ENCODE results near the gene GPR148. TPM values are rescaled to one million over a fixed set of nuclear protein-coding genes. Genes with fewer than 3 reads are reported as not detected.

GPR148 gene
- total and polyA plus RNA-seq, 2 experiments from 2014 or later = 0.16 TPM; not detected in 1

DNA sequence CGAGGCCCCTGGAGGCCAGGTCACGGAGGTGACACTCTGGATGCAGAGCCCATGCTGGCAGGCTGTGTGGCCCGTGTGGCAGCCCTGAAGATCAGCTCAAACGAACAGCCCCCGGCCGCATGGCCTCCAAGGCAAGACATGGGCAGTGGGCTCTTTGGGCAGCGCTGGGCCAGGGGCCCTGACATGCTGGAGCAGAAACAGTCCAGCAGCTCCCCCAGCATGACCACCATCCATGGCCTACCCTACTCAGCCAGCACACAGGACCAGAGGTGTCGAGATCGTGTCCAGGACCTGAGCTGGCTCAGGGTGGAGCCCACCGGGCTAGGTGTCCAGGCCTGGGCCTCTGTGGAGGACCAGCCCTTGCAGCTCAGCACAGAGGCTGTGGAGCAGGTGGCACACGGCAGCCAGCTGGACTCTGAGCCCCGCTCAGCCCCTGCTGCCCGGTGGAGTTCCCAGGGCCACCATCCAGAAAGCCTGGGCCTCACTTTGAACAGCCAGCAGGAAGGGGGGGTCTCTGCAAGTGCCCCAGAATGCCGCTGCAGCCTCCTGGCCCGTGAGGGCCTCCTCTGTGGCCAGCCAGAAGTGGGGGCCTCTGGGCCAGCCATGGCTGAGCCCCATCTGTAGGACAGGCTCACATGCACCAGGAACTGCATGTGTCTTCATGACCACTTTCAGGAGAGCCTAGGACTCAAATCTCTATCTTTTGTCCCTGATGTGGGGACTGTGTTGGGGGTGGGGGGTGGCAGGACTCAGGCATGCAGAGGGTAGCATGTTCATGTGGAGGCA is 35.4 kb downstream of the GPR148 start:
- TF ChIP-seq CREB1 (CRISPR knock-in tag; IDR thresholded peaks at IDR 0.05; ENCODE audit: low read depth) (no peak), EZH2phosphoT487 (IDR thresholded peaks at IDR 0.05; ENCODE audit: unreplicated experiment) (no peak), ZNF331 (CRISPR knock-in tag; IDR thresholded peaks at IDR 0.05; ENCODE audit: low read depth) (no peak), EZH2 (IDR thresholded peaks at IDR 0.05; ENCODE audit: low read depth, unreplicated experiment) (no peak), STAT1 (IDR thresholded peaks at IDR 0.05; ENCODE audit: unreplicated experiment) (no peak), ZNF114 (CRISPR knock-in tag; IDR thresholded peaks at IDR 0.05) (no peak), POLR2AphosphoS5 (IDR thresholded peaks at IDR 0.05; ENCODE audit: low read depth) (no peak), JUNB (IDR thresholded peaks at IDR 0.05; ENCODE audit: unreplicated experiment) (no peak), NANOG (IDR thresholded peaks at IDR 0.05; ENCODE audit: borderline replicate concordance) (no peak)
- TF ChIP-seq, protein P1, sequence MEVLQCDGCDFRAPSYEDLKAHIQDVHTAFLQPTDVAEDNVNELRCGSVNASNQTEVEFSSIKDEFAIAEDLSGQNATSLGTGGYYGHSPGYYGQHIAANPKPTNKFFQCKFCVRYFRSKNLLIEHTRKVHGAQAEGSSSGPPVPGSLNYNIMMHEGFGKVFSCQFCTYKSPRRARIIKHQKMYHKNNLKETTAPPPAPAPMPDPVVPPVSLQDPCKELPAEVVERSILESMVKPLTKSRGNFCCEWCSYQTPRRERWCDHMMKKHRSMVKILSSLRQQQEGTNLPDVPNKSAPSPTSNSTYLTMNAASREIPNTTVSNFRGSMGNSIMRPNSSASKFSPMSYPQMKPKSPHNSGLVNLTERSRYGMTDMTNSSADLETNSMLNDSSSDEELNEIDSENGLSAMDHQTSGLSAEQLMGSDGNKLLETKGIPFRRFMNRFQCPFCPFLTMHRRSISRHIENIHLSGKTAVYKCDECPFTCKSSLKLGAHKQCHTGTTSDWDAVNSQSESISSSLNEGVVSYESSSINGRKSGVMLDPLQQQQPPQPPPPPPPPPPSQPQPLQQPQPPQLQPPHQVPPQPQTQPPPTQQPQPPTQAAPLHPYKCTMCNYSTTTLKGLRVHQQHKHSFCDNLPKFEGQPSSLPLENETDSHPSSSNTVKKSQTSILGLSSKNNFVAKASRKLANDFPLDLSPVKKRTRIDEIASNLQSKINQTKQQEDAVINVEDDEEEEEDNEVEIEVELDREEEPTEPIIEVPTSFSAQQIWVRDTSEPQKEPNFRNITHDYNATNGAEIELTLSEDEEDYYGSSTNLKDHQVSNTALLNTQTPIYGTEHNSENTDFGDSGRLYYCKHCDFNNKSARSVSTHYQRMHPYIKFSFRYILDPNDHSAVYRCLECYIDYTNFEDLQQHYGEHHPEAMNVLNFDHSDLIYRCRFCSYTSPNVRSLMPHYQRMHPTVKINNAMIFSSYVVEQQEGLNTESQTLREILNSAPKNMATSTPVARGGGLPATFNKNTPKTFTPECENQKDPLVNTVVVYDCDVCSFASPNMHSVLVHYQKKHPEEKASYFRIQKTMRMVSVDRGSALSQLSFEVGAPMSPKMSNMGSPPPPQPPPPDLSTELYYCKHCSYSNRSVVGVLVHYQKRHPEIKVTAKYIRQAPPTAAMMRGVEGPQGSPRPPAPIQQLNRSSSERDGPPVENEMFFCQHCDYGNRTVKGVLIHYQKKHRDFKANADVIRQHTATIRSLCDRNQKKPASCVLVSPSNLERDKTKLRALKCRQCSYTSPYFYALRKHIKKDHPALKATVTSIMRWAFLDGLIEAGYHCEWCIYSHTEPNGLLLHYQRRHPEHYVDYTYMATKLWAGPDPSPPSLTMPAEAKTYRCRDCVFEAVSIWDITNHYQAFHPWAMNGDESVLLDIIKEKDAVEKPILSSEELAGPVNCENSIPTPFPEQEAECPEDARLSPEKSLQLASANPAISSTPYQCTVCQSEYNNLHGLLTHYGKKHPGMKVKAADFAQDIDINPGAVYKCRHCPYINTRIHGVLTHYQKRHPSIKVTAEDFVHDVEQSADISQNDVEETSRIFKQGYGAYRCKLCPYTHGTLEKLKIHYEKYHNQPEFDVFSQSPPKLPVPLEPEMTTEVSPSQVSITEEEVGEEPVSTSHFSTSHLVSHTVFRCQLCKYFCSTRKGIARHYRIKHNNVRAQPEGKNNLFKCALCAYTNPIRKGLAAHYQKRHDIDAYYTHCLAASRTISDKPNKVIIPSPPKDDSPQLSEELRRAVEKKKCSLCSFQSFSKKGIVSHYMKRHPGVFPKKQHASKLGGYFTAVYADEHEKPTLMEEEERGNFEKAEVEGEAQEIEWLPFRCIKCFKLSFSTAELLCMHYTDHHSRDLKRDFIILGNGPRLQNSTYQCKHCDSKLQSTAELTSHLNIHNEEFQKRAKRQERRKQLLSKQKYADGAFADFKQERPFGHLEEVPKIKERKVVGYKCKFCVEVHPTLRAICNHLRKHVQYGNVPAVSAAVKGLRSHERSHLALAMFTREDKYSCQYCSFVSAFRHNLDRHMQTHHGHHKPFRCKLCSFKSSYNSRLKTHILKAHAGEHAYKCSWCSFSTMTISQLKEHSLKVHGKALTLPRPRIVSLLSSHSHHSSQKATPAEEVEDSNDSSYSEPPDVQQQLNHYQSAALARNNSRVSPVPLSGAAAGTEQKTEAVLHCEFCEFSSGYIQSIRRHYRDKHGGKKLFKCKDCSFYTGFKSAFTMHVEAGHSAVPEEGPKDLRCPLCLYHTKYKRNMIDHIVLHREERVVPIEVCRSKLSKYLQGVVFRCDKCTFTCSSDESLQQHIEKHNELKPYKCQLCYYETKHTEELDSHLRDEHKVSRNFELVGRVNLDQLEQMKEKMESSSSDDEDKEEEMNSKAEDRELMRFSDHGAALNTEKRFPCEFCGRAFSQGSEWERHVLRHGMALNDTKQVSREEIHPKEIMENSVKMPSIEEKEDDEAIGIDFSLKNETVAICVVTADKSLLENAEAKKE (CRISPR knock-in tag; IDR thresholded peaks at IDR 0.05) = no peak
- TF ChIP-seq, protein P2, sequence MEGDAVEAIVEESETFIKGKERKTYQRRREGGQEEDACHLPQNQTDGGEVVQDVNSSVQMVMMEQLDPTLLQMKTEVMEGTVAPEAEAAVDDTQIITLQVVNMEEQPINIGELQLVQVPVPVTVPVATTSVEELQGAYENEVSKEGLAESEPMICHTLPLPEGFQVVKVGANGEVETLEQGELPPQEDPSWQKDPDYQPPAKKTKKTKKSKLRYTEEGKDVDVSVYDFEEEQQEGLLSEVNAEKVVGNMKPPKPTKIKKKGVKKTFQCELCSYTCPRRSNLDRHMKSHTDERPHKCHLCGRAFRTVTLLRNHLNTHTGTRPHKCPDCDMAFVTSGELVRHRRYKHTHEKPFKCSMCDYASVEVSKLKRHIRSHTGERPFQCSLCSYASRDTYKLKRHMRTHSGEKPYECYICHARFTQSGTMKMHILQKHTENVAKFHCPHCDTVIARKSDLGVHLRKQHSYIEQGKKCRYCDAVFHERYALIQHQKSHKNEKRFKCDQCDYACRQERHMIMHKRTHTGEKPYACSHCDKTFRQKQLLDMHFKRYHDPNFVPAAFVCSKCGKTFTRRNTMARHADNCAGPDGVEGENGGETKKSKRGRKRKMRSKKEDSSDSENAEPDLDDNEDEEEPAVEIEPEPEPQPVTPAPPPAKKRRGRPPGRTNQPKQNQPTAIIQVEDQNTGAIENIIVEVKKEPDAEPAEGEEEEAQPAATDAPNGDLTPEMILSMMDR (conservative IDR thresholded peaks at IDR 0.05; ENCODE audit: low read depth in 2 of 2) = no peak
- TF ChIP-seq, protein P3, sequence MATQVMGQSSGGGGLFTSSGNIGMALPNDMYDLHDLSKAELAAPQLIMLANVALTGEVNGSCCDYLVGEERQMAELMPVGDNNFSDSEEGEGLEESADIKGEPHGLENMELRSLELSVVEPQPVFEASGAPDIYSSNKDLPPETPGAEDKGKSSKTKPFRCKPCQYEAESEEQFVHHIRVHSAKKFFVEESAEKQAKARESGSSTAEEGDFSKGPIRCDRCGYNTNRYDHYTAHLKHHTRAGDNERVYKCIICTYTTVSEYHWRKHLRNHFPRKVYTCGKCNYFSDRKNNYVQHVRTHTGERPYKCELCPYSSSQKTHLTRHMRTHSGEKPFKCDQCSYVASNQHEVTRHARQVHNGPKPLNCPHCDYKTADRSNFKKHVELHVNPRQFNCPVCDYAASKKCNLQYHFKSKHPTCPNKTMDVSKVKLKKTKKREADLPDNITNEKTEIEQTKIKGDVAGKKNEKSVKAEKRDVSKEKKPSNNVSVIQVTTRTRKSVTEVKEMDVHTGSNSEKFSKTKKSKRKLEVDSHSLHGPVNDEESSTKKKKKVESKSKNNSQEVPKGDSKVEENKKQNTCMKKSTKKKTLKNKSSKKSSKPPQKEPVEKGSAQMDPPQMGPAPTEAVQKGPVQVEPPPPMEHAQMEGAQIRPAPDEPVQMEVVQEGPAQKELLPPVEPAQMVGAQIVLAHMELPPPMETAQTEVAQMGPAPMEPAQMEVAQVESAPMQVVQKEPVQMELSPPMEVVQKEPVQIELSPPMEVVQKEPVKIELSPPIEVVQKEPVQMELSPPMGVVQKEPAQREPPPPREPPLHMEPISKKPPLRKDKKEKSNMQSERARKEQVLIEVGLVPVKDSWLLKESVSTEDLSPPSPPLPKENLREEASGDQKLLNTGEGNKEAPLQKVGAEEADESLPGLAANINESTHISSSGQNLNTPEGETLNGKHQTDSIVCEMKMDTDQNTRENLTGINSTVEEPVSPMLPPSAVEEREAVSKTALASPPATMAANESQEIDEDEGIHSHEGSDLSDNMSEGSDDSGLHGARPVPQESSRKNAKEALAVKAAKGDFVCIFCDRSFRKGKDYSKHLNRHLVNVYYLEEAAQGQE (IDR thresholded peaks at IDR 0.05; ENCODE audit: unreplicated experiment) = no peak
- TF ChIP-seq, protein P4, sequence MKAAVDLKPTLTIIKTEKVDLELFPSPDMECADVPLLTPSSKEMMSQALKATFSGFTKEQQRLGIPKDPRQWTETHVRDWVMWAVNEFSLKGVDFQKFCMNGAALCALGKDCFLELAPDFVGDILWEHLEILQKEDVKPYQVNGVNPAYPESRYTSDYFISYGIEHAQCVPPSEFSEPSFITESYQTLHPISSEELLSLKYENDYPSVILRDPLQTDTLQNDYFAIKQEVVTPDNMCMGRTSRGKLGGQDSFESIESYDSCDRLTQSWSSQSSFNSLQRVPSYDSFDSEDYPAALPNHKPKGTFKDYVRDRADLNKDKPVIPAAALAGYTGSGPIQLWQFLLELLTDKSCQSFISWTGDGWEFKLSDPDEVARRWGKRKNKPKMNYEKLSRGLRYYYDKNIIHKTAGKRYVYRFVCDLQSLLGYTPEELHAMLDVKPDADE (IDR thresholded peaks at IDR 0.05) = no peak
- no peak for DNase-seq (ENCODE audit: low spot score)
- H3K27ac ChIP-seq (ENCODE audit: low read depth) = no peak overlapping the region
- H3K9me2 ChIP-seq (ENCODE audit: insufficient read depth) = no peaks in the 10 kb centered on the region
- H3K4me1 ChIP-seq (ENCODE audit: insufficient read depth) = no peaks in the 10 kb centered on the region
- Mint-ChIP-seq H3K27ac (no peak overlapping the region), H3K27me3 (ENCODE audit: insufficient read depth, low read depth, poor library complexity) (peaks cover 8% of the 10 kb centered on the region), H3K4me3 (no peak overlapping the region), H3K36me3 (ENCODE audit: low read depth) (no peaks in the 10 kb centered on the region), H3K9me3 (no peaks in the 10 kb centered on the region; the same call in 2 of the 3 replicates), H3K4me1 (no peaks in the 10 kb centered on the region)
- H4K20me1 ChIP-seq (replicated peaks; ENCODE audit: insufficient read depth) = no peaks in the 10 kb centered on the region
- no peak overlapping the region for H3K4me2 ChIP-seq
- no peaks in the 10 kb centered on the region for H3K36me3 ChIP-seq (ENCODE audit: insufficient read depth)
- no peaks in the 10 kb centered on the region for H3K79me2 ChIP-seq (replicated peaks; ENCODE audit: insufficient read depth)
- H3F3A ChIP-seq (replicated peaks; ENCODE audit: low read depth) = no peaks in the 10 kb centered on the region
- no peak for ATAC-seq
- H2AFZ ChIP-seq = no peak overlapping the region
- no peaks in the 10 kb centered on the region for H3K27me3 ChIP-seq (ENCODE audit: insufficient read depth)
- no peak overlapping the region for H3K4me3 ChIP-seq

All from GM23338 (cell line).